SK-MEL-5 (cell line): ENCODE results near the gene DNTTIP2. TPM values are rescaled to one million over a fixed set of nuclear protein-coding genes. Genes with fewer than 3 reads are reported as not detected.

Experiments
- DNase-seq: peaks from one replicate; pipeline ENCODE4 v3.0.0-alpha.2; 2016; ENCODE audit warnings: low read depth, low spot score
- in situ Hi-C: cut with HindIII; loops from 2 replicates; pipeline ENCODE4 v1.10.0; 2016; ENCODE audit warnings: low sequenced_read_pairs, high pct_unique_total_duplicates, low pct_unique_long_range_greater_than_20kb
- small RNA-seq, 2 experiments: library from RNA; depleted of rRNA; stranded (forward); fragments of <200 nt; gene quantifications; one replicate each; pipeline ENCODE3, GENCODE V24; 2014
- total RNA-seq: library from RNA; depleted of rRNA; stranded (reverse); fragments of >200 nt; shearing (Covaris generic); gene quantifications from 2 replicates; pipeline ENCODE4 v1.2.3, GENCODE V29; 2014; rRNA removed

Gene DNTTIP2
- total RNA-seq, 1 experiment from 2014 or later, result 40.9 TPM

DNA sequence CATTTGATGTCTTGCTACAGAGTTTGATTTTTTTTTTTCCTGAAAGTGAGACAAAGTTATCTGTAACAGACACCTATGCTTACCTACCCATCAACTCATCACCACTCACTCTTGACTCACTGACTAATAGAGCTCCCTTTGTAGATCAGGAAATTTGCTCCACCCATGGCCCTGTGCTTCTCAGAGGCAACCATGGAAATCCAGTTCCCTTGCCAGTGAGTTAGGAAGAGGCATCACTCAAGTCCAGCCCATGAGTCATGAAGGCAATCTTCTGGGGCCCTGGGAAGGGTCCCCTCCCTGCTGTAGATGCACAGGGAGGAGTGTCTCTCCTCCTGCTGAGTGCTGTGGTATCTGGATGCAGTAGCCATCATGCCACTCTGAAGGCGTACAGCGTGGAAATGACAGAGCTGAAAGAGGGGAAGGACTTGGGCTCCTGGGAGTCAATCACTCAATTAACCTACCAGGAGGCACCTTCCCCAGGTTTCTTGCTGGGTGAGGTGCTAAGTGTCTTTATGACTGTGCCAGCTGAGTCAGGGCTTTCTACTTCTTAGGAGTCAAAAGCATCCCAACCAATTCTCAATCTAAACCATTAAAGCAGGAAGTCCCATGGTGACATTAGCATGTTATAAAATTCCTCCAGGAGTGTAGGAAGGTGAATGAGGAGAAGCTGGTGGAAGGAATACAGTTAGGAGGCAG, 56.1 kb downstream of the DNTTIP2 start:
- no peak for DNase-seq
- in situ Hi-C loops, result no loop called here

DNA sequence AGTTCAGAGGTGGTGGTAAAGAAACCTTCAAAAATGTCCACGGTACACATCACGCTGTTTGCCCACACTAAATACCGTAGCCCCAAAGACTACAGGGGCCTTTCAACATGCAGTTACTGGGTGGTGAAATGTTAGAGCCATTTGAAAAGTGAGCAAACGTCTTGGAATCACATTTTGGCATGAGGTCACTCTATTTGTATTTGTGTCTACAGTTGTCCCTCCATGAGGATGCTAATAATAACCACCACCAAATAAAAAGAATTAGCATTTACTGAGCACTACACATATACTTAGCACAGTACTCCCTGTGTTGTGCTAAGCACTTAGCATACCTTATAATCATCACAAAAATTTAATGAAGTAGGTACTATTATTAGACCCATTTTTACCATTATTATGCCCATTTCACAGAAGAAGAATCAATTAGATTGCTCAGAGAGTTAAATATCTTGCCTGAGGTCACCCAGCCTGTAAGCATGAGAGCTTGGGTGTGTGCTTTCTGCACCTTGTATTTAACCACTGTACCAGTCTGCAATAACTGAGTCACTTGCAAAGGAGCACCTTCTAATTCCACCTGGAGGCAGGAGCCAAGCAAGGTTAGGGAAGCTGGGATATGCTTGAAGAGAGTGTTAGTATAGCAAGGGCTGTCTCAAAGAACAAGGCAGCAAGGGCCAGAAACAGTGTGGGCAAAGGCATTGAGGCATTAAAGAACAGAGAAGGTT, 57.4 kb downstream of the DNTTIP2 start:
- in situ Hi-C loops, result no loop called here
- DNase-seq, result no peak

DNA sequence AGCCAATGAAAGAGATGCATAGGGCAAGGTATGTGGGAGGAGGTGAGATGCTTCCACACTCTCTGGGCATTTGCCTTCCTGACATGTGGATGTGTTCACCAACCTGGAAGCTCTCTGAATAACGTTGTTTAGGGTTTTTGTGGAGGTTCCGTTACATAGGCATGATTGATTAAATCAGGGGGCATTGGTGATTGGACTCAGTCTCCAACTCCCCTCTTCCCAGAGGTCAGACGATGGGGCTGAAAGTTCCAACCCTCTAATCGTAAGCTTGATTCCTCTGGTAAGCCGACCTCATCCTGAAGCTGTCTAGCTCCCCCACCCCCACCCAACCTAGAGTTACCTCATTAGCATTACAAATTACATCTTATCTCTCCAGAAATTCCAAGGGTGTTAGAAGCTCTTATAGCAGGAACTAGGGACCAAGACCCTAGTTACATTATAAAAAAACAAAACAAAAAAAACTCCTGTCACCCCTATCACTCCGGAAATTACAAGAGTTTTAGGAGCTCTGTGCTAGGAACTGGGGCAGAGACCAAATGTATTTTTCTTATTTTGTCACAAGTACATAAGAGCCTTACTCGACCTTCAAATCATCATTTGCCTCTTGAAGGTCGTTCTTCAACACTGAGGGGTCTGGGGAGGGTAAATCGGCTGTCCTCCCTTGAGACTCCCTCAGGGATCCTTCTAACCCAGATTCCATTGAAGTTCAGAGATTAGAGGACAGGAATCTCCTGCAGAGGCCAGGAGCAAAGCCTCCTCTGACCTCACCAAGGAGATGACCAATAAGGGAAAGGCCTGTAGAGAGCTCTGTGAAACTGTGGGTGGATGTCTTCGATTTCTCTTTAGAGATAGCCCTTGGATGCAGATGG, 58.2 kb downstream of the DNTTIP2 start:
- in situ Hi-C loops, result no loop called here
- no peak for DNase-seq

DNA sequence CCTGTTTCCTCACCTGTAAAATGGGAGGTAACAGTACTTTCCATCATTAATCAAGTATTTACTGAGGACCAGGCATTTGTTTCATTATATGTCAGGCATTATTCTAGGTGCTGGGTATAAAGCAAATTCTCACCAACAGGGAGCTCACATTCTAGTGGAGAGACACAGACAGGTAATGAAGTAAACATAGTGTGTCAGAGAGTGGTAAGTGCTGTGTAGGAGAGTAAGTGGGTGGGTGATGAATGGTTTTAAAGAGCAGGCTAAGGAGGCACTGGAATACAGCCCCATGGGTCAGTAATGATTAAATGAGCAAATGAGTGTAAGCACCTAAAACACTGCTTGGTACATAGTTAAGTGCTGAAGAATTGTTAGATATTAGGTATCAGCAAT, 60.4 kb downstream of the DNTTIP2 start:
- in situ Hi-C loops, result no loop called here
- no peak for DNase-seq

DNA sequence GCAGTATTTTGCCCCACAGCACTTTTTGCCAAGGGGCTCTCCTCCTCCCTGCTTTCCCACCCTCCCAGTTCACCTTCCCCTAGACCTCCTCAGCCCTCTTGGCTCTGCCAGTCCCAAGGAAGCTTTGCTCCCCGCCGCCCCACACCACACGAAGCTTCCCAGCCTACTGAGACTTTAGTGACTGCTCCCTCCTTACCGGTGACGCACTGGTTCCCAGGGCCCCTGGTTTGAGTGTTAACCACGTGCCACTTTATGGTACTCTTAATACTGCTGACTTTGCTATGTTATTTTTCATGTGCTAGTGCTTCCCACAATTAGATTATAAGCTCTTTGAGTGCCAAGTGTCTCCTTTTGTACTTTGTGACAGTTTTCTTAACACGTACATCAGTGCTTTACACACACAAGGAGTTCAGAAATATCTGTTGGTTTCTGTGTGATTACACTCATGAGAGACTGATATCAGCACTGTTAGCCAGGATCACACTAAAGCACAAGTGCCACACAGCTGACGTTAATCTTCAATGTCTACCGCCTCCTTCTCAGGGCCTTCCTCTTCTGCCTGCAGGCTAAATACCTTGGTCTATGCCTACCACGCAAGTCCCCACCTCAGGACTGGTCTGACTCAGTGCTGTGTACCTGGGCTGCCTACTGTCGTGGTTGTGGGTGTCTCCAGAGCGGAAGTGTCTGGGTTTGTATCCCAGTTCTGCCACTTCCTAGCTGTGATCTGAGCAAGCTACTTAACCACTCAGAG, 61.0 kb downstream of the DNTTIP2 start:
- DNase-seq, result no peak
- in situ Hi-C loops, result no loop called here

DNA sequence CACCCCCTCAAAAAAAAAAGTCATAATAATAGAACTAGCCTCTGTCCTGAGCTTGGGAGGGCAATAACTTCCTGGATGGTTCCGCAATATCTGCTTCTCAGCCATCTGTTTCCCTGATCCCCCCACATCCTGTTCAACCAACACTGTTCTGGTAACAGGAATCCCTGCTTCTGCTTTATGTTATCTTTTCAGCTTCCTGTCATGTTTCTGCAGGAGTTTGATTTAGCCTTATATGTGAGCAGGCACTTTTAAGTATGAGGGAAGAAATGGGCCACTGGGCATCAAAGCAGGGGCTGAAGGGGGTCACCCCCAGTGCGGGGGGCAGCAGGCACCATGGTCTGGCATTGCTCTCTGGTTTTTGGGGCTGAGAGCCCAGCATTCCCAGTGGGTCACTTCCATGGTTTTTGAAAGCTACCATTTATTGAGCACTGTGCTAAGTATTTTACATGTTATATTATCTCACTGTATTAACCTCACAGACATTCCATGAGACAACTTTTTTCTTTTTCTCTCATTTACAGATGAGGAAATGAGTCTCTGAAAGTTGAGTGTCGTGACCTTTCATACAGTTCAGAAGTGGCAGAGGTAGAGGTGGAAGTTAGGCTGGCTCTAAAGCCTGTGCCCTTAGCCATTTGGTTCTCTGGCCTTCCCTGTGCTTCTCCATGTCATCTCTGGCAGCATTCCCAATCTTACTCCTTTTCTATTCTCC, 61.9 kb downstream of the DNTTIP2 start:
- DNase-seq, result no peak
- in situ Hi-C loops, result no loop called here

Small RNA genes within 50 kb of the gene (small RNA-seq; reads per million reads assigned to genes)
- gene AL117351.2 (0 reads per million in 2 experiments), gene MIR760 (0.04 to 0.38 reads per million in 2 experiments)

Other genes with a start within 250 kb of the DNTTIP2 start
- gene BCAR3, start 197.4 kb downstream of the DNTTIP2 start, total RNA-seq, result 34.5 and 36.9 TPM in 2 replicates
- 15.1 and 18.5 TPM in 2 replicates for gene GCLM, start 30.2 kb upstream of the DNTTIP2 start, total RNA-seq
- gene ABCA4, start 241.9 kb upstream of the DNTTIP2 start, total RNA-seq, result not detected in 2 replicates